Endothelial cell of umbilical vein (primary cell): ENCODE measurements around the gene OR52I1. TPM values are rescaled to one million over a fixed set of nuclear protein-coding genes. Genes with fewer than 3 reads are reported as not detected.

ENCODE experiments used
- BruUV-seq: library from RNA; stranded (reverse); fragments of 400-500 nt; replicated peaks from 2 replicates; lab custom pipeline; 2021; lab: Mats Ljungman, UMichigan
- CTCF ChIA-PET: fragments of 300-600, 350-600 bp; sonication (Branson Sonifier 250); formaldehyde crosslinking; loops from one replicate; lab custom pipeline; 2021; ENCODE audit warnings: antibody characterized with exemption, inconsistent platforms; lab: Charles Lee
- POLR2A ChIA-PET: fragments of 300-600, 350-600 bp; sonication (Branson Sonifier 250); formaldehyde crosslinking; loops from one replicate; lab custom pipeline; 2021; ENCODE audit warnings: antibody characterized with exemption, inconsistent platforms; lab: Charles Lee
- DNase-seq: peaks from one replicate; pipeline ENCODE4 v3.0.0-alpha.2; 2011; ENCODE audit warnings: low read depth, low spot score
- FAIRE-seq: peaks from 2 replicates; lab custom pipeline; 2011; peaks lifted over from hg19 to GRCh38; lab: Jason Lieb, UNC
- H2AFZ ChIP-seq: 2 replicates; pipeline ENCODE4 v1.6.0; 2012; ENCODE audit warnings: low read depth, low read length, control low read depth, inconsistent platforms
- H3K27ac ChIP-seq: 2 replicates; pipeline ENCODE4 v1.5.1; 2011; ENCODE audit warnings: low read depth, mild to moderate bottlenecking, control low read depth, low read length, moderate library complexity; ENCODE audit not compliant: insufficient read depth
- H3K27me3 ChIP-seq, 2 experiments: 2 replicates each; pipeline versions ENCODE4 v1.6.0 to v1.6.1; 2011; ENCODE audit warnings: low read length in 2 of 2, mixed read lengths in 1 of 2; ENCODE audit not compliant: control insufficient read depth in 2 of 2, insufficient read depth in 2 of 2
- H3K36me3 ChIP-seq, 2 experiments: 2 replicates in 1 of 2; 3 replicates in 1 of 2; pipeline ENCODE4 v1.5.1; 2011; ENCODE audit warnings: low read length in 2 of 2, mild to moderate bottlenecking in 1 of 2, moderate library complexity in 1 of 2; ENCODE audit not compliant: control insufficient read depth in 2 of 2, insufficient read depth in 2 of 2; ENCODE audit errors: extremely low read depth in 1 of 2
- H3K4me1 ChIP-seq: 3 replicates; pipeline ENCODE4 v1.5.1; 2011; ENCODE audit warnings: mild to moderate bottlenecking, low read length; ENCODE audit not compliant: control insufficient read depth, insufficient read depth; ENCODE audit errors: extremely low read depth
- H3K4me2 ChIP-seq: 2 replicates; pipeline ENCODE4 v1.6.1; 2011; ENCODE audit warnings: low read length, control low read depth, mixed read lengths; ENCODE audit not compliant: insufficient read depth
- H3K4me3 ChIP-seq, 3 experiments: fragments of 200-600 bp in 1 of 3; sonication (generic), shearing (Covaris generic) in 1 of 3; replicated peaks in 1 of 3; 2 replicates each; pipeline ENCODE4 v1.5.1; 2011 to 2016; ENCODE audit warnings: control low read depth in 3 of 3, low read length in 3 of 3, mild to moderate bottlenecking in 2 of 3, inconsistent platforms in 1 of 3, low read depth in 1 of 3, moderate library complexity in 1 of 3; ENCODE audit not compliant: insufficient read depth in 1 of 3
- H3K79me2 ChIP-seq: 2 replicates; pipeline ENCODE4 v1.6.0; 2012; ENCODE audit warnings: low read length, inconsistent platforms; ENCODE audit not compliant: control insufficient read depth, insufficient read depth
- H3K9ac ChIP-seq: replicated peaks from 2 replicates; pipeline ENCODE3; 2011; ENCODE audit warnings: low read length, control low read depth; ENCODE audit not compliant: insufficient read depth; ENCODE audit errors: extremely low read depth
- H3K9me1 ChIP-seq: replicated peaks from 3 replicates; pipeline ENCODE4 v1.6.0; 2011; ENCODE audit warnings: mild to moderate bottlenecking, low read length; ENCODE audit not compliant: control insufficient read depth, insufficient read depth; ENCODE audit errors: extremely low read depth
- H3K9me3 ChIP-seq: replicated peaks from 2 replicates; pipeline ENCODE4 v1.5.1; 2012; ENCODE audit warnings: low read length, inconsistent platforms; ENCODE audit not compliant: control insufficient read depth, insufficient read depth
- H4K20me1 ChIP-seq: replicated peaks from 2 replicates; pipeline ENCODE3; 2011; ENCODE audit warnings: mild to moderate bottlenecking, low read length; ENCODE audit not compliant: control insufficient read depth, insufficient read depth; ENCODE audit errors: extremely low read depth
- CTCF ChIP-seq, 2 donors: IDR thresholded peaks; 1 replicate in 1 of 2; 2 replicates in 1 of 2; pipeline ENCODE4 v1.5.1; 2011; ENCODE audit warnings: low read length in 2 of 2, mild to moderate bottlenecking in 2 of 2, moderate library complexity in 2 of 2, control low read depth in 1 of 2, inconsistent platforms in 1 of 2, low read depth in 1 of 2; ENCODE audit not compliant: insufficient read depth in 1 of 2; ENCODE audit errors: extremely low read depth in 1 of 2
- EZH2 ChIP-seq: IDR thresholded peaks from 2 replicates; pipeline ENCODE4 v1.6.1; 2012; ENCODE audit warnings: borderline replicate concordance, low read depth, mild to moderate bottlenecking, moderate library complexity, low read length, inconsistent platforms; ENCODE audit not compliant: severe bottlenecking
- FOS ChIP-seq: IDR thresholded peaks from 2 replicates; pipeline ENCODE4 v1.6.1; 2011; ENCODE audit warnings: mild to moderate bottlenecking, low read length, moderate library complexity, borderline replicate concordance; ENCODE audit not compliant: insufficient read depth
- GATA2 ChIP-seq: IDR thresholded peaks from 2 replicates; pipeline ENCODE4 v1.7.0; 2011; ENCODE audit warnings: low read depth, mild to moderate bottlenecking, moderate library complexity, mixed read lengths, low read length; ENCODE audit not compliant: insufficient read length, insufficient read depth
- JUN ChIP-seq: IDR thresholded peaks from 2 replicates; pipeline ENCODE4 v1.6.1; 2011; ENCODE audit warnings: borderline replicate concordance, low read depth; ENCODE audit not compliant: insufficient read length, insufficient read depth
- MAX ChIP-seq: IDR thresholded peaks from 2 replicates; pipeline ENCODE4 v1.6.1; 2011; ENCODE audit not compliant: insufficient read depth, insufficient read length
- MYC ChIP-seq: IDR thresholded peaks from one replicate; pipeline ENCODE4 v1.6.1; 2011; ENCODE audit warnings: mild to moderate bottlenecking, low read depth, low read length
- POLR2A ChIP-seq: IDR thresholded peaks from 2 replicates; pipeline ENCODE4 v1.6.1; 2012; ENCODE audit warnings: low read depth, mild to moderate bottlenecking, control low read depth, low read length
- POLR2AphosphoS5 ChIP-seq: IDR thresholded peaks from 2 replicates; pipeline ENCODE4 v1.6.1; 2012; ENCODE audit warnings: low read depth, mild to moderate bottlenecking, control low read depth, low read length, moderate library complexity; ENCODE audit not compliant: insufficient read depth
- dilution Hi-C: fragments of 300-500 bp; cut with MboI; formaldehyde crosslinking; loops from one replicate; pipeline ENCODE4 v1.15.0; 2019; ENCODE audit warnings: low sequenced_read_pairs; ENCODE audit not compliant: extremely low pct_ligation_motif_present
- intact Hi-C: fragments of 100-400 bp; cut with micrococcal nuclease; formaldehyde crosslinking; loops from one replicate; pipeline ENCODE4 v1.10.0; 2022
- polyA plus RNA-seq, 4 experiments: library from polyadenylated mRNA; depleted of rRNA in 3 of 4; stranded (reverse) in 3 of 4; unstranded in 1 of 4; fragments of >200 nt; gene quantifications; 2 replicates each; pipeline versions ENCODE4 v1.2.1 to v1.2.3, GENCODE V29; 2011 to 2012; ENCODE audit warnings: missing spikeins in 1 of 4
- total RNA-seq: library from RNA; stranded (reverse); gene quantifications from 2 replicates; pipeline ENCODE4 v1.2.3, GENCODE V29; 2021

The OR52I1 gene
- total and polyA plus RNA-seq, 2 donors (not counting 3 experiments of a cell fraction or from before 2014, with no cell fraction given), result not detected

GRCh38 chr11:4639931-4640330 is 46.1 kb downstream of the OR52I1 start:
- Histone ChIP-seq H3K27ac (no peak overlapping the region), H3K9me3 (no peaks in the 10 kb centered on the region), H3K36me3 (no peaks in the 10 kb centered on the region), H3K9me1 (no peaks in the 10 kb centered on the region), H4K20me1 (no peaks in the 10 kb centered on the region), H3K4me3 (no peak overlapping the region), H3K9ac (no peak overlapping the region), H3K4me2 (no peak overlapping the region), H3K4me1 (no peaks in the 10 kb centered on the region), H2AFZ (no peak overlapping the region), H3K79me2 (no peaks in the 10 kb centered on the region), H3K27me3 (peaks cover 0 to 1% of the 10 kb centered on the region in 2 experiments)
- dilution Hi-C loops (no loop called here), intact Hi-C loops (no loop called here)
- TF ChIP-seq CTCF (IDR thresholded peaks at IDR 0.05; ENCODE audit: extremely low read depth in 1 of 2, insufficient read depth in 1 of 2, low read depth in 1 of 2, low read length in 2 of 2), result no peak
- TF ChIP-seq GATA2, result no peak
- no peak for TF ChIP-seq FOS
- TF ChIP-seq POLR2AphosphoS5, result no peak
- TF ChIP-seq MAX, result no peak
- no peak for TF ChIP-seq JUN
- no peak for TF ChIP-seq POLR2A
- no peak for TF ChIP-seq MYC
- no peak for TF ChIP-seq EZH2
- DNase-seq, result no peak
- no peak for FAIRE-seq
- BruUV-seq, result no TSS peak
- ChIA-PET POLR2A (no interaction called here), CTCF (no interaction called here)
